Central memory CD4-positive, alpha-beta T cell (primary cell): Measurements from ENCODE around the gene ATAD3C.
"Not testable (repeated sequence)": the region's sequence is repeated elsewhere in the genome, so short reads cannot be mapped to it uniquely, and the experiment has no call there.

Source experiments
- DNase-seq: peaks from one replicate; pipeline ENCODE4 v3.0.0; 2022

Gene ATAD3C

GRCh38 chr1:1479547-1480487 is 30.3 kb downstream of the ATAD3C start:
- no peak for DNase-seq

GRCh38 chr1:1480488-1480867 is 31.0 kb downstream of the ATAD3C start:
- not testable (repeated sequence) for DNase-seq

GRCh38 chr1:1481811-1482210 is 32.3 kb downstream of the ATAD3C start:
- not testable (repeated sequence) for DNase-seq

GRCh38 chr1:1482856-1483255 is 33.4 kb downstream of the ATAD3C start:
- DNase-seq = no peak

GRCh38 chr1:1483714-1484113 is 34.2 kb downstream of the ATAD3C start:
- DNase-seq = no peak

GRCh38 chr1:1484976-1485750 is 35.7 kb downstream of the ATAD3C start:
- DNase-seq = not testable (repeated sequence)

- DNase-seq = not testable (repeated sequence)
These were observed 36.3 kb downstream of the ATAD3C start for GRCh38 chr1:1485755-1486317.

GRCh38 chr1:1487701-1488100 is 38.2 kb downstream of the ATAD3C start:
- no peak for DNase-seq

GRCh38 chr1:1489231-1489630 is 39.7 kb downstream of the ATAD3C start:
- no peak for DNase-seq

GRCh38 chr1:1489861-1490260 is 40.4 kb downstream of the ATAD3C start:
- no peak for DNase-seq

- DNase-seq = no peak
These were observed 41.2 kb downstream of the ATAD3C start for GRCh38 chr1:1490633-1491230.

GRCh38 chr1:1491601-1492000 is 42.1 kb downstream of the ATAD3C start:
- no peak for DNase-seq

- not testable (repeated sequence) for DNase-seq
These were observed 44.8 kb downstream of the ATAD3C start for GRCh38 chr1:1494311-1494710.

- not testable (repeated sequence) for DNase-seq
These were observed 46.0 kb downstream of the ATAD3C start for GRCh38 chr1:1495461-1495975.

GRCh38 chr1:1504777-1505365 is 55.4 kb downstream of the ATAD3C start:
- peak; percentile 67 for DNase-seq

GRCh38 chr1:1505366-1505798 is 55.9 kb downstream of the ATAD3C start:
- not testable (repeated sequence) for DNase-seq

- not testable (repeated sequence) for DNase-seq
These were observed 56.3 kb downstream of the ATAD3C start for GRCh38 chr1:1505801-1506200.

GRCh38 chr1:1507305-1507704 is 57.8 kb downstream of the ATAD3C start:
- DNase-seq = no peak

GRCh38 chr1:1508775-1509464 is 59.4 kb downstream of the ATAD3C start:
- not testable (repeated sequence) for DNase-seq

- not testable (repeated sequence) for DNase-seq
These were observed 60.0 kb downstream of the ATAD3C start for GRCh38 chr1:1509465-1509850.

GRCh38 chr1:1510912-1511532 is 61.5 kb downstream of the ATAD3C start:
- no peak for DNase-seq
